Right atrium auricular region (tissue), 2 donors: ENCODE measurements around the gene RNF157. TPM values are rescaled to one million over a fixed set of nuclear protein-coding genes. Genes with fewer than 3 reads are reported as not detected.
"Not testable (repeated sequence)": the region's sequence is repeated elsewhere in the genome, so short reads cannot be mapped to it uniquely, and the experiment has no call there.

Experiments used
- DNase-seq: peaks from one replicate; pipeline ENCODE4 v3.0.0-alpha.2; 2019; ENCODE audit warnings: low spot score
- H3K27ac ChIP-seq, 2 donors: fragments of 200-600 bp; sonication (generic); 1 replicate in 1 of 2; 2 replicates in 1 of 2; pipeline ENCODE4 v1.5.1; 2016 to 2019
- H3K27me3 ChIP-seq, 2 donors: fragments of 200-600 bp; sonication (generic); one replicate each; pipeline versions ENCODE4 v1.5.1 to v1.6.0; 2017 to 2019
- H3K36me3 ChIP-seq: fragments of 200-600 bp; sonication (generic); one replicate; pipeline ENCODE4 v1.5.1; 2016
- H3K4me1 ChIP-seq, 2 donors: fragments of 200-600 bp; sonication (generic); one replicate each; pipeline versions ENCODE4 v1.5.1 to v1.6.0; 2017 to 2019
- H3K4me3 ChIP-seq, 2 donors: fragments of 200-600 bp; sonication (generic); 1 replicate in 1 of 2; 2 replicates in 1 of 2; pipeline ENCODE4 v1.5.1; 2017 to 2019; ENCODE audit warnings: mild to moderate bottlenecking in 1 of 2, moderate library complexity in 1 of 2
- H3K9me3 ChIP-seq, 2 donors: fragments of 200-600 bp; sonication (generic); one replicate each; pipeline ENCODE4 v1.5.1; 2019
- total RNA-seq, 2 donors: library from RNA; depleted of rRNA; stranded (reverse); fragments of >200 nt; gene quantifications; one replicate each; pipeline ENCODE4 v1.1.0, GENCODE V29; 2016
- TF ChIP-seq, protein P1 (sequence below), 2 donors: fragments of 200-600 bp; sonication (generic); IDR thresholded peaks; one replicate each; pipeline ENCODE4 v1.5.1; 2019; ENCODE audit warnings: antibody characterized with exemption in 2 of 2

The RNF157 gene
- total RNA-seq, 2 donors from 2014 or later, result 9.5 to 13.0 TPM

GRCh38 chr17:76237859-76238313 is 2.4 kb downstream of the RNF157 start:
- Histone ChIP-seq H3K27ac (no peak overlapping the region), H3K4me1 (peaks cover 0 to 18% of the 10 kb centered on the region in 2 donors), H3K27me3 (no peaks in the 10 kb centered on the region), H3K9me3 (no peaks in the 10 kb centered on the region), H3K36me3 (no peaks in the 10 kb centered on the region), H3K4me3 (no peak overlapping the region)
- TF ChIP-seq, protein P1, sequence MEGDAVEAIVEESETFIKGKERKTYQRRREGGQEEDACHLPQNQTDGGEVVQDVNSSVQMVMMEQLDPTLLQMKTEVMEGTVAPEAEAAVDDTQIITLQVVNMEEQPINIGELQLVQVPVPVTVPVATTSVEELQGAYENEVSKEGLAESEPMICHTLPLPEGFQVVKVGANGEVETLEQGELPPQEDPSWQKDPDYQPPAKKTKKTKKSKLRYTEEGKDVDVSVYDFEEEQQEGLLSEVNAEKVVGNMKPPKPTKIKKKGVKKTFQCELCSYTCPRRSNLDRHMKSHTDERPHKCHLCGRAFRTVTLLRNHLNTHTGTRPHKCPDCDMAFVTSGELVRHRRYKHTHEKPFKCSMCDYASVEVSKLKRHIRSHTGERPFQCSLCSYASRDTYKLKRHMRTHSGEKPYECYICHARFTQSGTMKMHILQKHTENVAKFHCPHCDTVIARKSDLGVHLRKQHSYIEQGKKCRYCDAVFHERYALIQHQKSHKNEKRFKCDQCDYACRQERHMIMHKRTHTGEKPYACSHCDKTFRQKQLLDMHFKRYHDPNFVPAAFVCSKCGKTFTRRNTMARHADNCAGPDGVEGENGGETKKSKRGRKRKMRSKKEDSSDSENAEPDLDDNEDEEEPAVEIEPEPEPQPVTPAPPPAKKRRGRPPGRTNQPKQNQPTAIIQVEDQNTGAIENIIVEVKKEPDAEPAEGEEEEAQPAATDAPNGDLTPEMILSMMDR (IDR thresholded peaks at IDR 0.05), result no peak
- no peak for DNase-seq

- DNase-seq, result no peak
- Histone ChIP-seq H3K36me3 (no peaks in the 10 kb centered on the region), H3K4me3 (no peak overlapping the region), H3K27ac (no peak overlapping the region), H3K27me3 (no peaks in the 10 kb centered on the region), H3K9me3 (no peaks in the 10 kb centered on the region), H3K4me1 (peaks cover 0 to 17% of the 10 kb centered on the region in 2 donors)
- TF ChIP-seq, protein P1 (IDR thresholded peaks at IDR 0.05), result no peak
Measured at GRCh38 chr17:76236603-76237002, 3.7 kb downstream of the RNF157 start.

- H3K4me3 ChIP-seq, result no peak overlapping the region
- H3K36me3 ChIP-seq, result no peaks in the 10 kb centered on the region
- TF ChIP-seq, protein P1 (IDR thresholded peaks at IDR 0.05), result no peak
- no peak overlapping the region for H3K27ac ChIP-seq
- peaks cover 0 to 10% of the 10 kb centered on the region in 2 donors for H3K4me1 ChIP-seq
- DNase-seq, result no peak
- H3K27me3 ChIP-seq, result no peaks in the 10 kb centered on the region
- no peaks in the 10 kb centered on the region for H3K9me3 ChIP-seq
Measured at GRCh38 chr17:76235883-76236282, 4.4 kb downstream of the RNF157 start.

DNA sequence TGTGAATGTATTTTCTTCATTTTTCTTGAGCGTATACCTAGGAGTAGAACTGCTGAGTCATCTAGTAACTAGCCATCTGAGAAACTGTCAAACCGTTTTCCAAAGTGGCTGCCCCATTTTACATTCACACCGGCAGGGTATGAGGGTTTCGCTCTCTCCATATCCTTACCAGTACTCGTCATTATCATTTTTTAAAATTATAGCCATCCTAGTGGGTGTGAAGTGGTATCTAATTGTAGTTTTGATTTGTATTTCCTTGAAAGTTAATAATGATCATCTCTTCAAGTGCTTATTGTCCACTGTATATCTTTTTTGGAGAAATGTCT is 6.0 kb downstream of the RNF157 start:
- TF ChIP-seq, protein P1 (IDR thresholded peaks at IDR 0.05), result no peak
- no peaks in the 10 kb centered on the region for H3K9me3 ChIP-seq
- no peaks in the 10 kb centered on the region for H3K36me3 ChIP-seq
- no peaks in the 10 kb centered on the region for H3K27me3 ChIP-seq
- H3K27ac ChIP-seq, result no peak overlapping the region
- no peak overlapping the region for H3K4me3 ChIP-seq
- no peak for DNase-seq
- H3K4me1 ChIP-seq, result peaks cover 0 to 2% of the 10 kb centered on the region in 2 donors

DNA sequence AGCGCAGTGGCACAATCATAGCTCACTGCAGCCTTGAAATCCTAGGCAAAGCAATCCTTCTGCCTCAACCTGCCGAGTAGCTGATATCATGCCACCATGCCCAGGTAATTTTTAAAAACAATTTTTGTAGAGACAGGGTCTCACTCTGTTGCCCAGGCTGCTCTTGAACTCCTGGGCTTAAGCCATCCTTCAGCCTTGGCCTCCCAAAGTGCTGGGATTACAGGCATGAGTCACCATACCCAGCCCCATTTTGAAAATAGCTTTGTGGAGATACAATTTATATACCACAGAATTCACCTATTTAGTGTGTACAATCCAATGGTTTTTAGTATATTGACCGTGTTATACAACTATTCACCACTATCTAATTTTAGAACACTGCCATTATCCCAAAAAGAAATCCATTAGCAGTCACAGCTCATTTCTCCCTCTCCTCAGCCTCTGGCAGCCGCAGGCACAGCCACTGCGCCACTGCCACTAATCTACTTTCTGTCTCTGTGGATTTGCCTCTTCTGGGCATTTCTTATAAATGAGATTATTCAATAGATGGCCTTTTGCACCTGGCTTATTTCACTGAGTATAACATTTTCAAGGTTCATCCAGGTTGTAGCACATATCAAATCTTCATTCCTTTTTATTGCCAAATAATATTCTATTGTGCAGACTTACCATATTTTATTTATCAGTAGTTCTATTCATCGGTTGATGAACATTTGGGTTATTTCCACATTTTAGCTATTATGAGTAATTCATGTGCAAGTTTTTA is 6.5 kb downstream of the RNF157 start:
- H3K27me3 ChIP-seq, result no peaks in the 10 kb centered on the region
- no peaks in the 10 kb centered on the region for H3K9me3 ChIP-seq
- no peaks in the 10 kb centered on the region for H3K36me3 ChIP-seq
- DNase-seq, result no peak
- no peak overlapping the region for H3K27ac ChIP-seq
- no peaks in the 10 kb centered on the region for H3K4me1 ChIP-seq
- no peak overlapping the region for H3K4me3 ChIP-seq
- TF ChIP-seq, protein P1 (IDR thresholded peaks at IDR 0.05), result no peak

GRCh38 chr17:76232342-76232741 is 8.0 kb downstream of the RNF157 start:
- TF ChIP-seq, protein P1 (IDR thresholded peaks at IDR 0.05), result no peak
- no peak for DNase-seq
- no peaks in the 10 kb centered on the region for H3K4me1 ChIP-seq
- H3K4me3 ChIP-seq, result no peak overlapping the region
- H3K27ac ChIP-seq, result no peak overlapping the region
- H3K36me3 ChIP-seq, result no peaks in the 10 kb centered on the region
- no peaks in the 10 kb centered on the region for H3K27me3 ChIP-seq
- no peaks in the 10 kb centered on the region for H3K9me3 ChIP-seq

- H3K27ac ChIP-seq, result not testable (repeated sequence)
Measured at GRCh38 chr17:76226749-76227148, 13.5 kb downstream of the RNF157 start.

DNA sequence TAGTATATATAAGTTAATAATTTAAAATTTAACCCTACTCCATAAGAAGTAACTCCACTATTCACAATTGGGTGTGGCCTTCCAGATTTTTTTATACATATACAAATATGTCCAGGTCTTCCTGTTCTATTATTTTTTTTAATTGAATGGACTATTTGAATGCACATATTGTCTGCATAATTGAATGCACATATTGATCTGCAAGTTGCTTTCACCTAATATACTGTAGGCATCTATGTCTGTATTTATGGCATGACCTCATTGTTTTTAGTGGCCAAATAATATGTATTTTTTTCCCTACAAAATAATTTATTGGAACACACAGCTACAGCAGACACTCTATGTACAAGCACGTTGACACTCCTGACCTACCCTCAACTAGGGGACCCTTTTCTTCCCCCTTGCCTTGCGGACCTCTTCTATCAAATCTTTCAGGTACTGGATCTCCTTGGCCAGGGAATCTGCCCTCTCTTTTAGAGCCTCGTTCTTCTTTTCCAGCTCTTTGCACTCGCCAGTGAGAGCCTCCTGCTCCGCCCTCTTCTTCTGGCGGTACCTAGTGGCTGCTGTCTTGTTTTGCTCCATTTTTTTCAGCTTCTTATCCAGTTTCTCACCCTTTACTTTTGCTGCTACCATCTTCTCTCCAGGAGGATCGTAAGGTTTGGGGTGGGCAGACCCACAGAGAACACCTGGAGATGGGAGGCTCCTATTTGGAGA is 14.8 kb downstream of the RNF157 start:
- H3K4me1 ChIP-seq, H3K27ac ChIP-seq, H3K4me3 ChIP-seq, H3K27me3 ChIP-seq, H3K9me3 ChIP-seq, DNase-seq, H3K36me3 ChIP-seq: not testable (repeated sequence)

More at GRCh38 chr17:76226749-76227148, 13.5 kb downstream of the RNF157 start:
- not testable (repeated sequence) for H3K4me1 ChIP-seq, DNase-seq, H3K4me3 ChIP-seq, H3K36me3 ChIP-seq, H3K27me3 ChIP-seq, H3K9me3 ChIP-seq
